SIG-M5 treated with dmso at 0.1 percent for 504 hours (cell line): ENCODE results near the gene CFAP410.
"Not testable (repeated sequence)": the region's sequence is repeated elsewhere in the genome, so short reads cannot be mapped to it uniquely, and the experiment has no call there.

Experiments used
- DNase-seq: peaks from one replicate; lab custom pipeline; 2025; ENCODE audit not compliant: unreplicated experiment; lab: John Stamatoyannopoulos, UW

The CFAP410 gene

GRCh38 chr21:44370027-44370735 lies 31.0 kb upstream of the CFAP410 start:
- DNase-seq: no peak

GRCh38 chr21:44368711-44369446 lies 29.7 kb upstream of the CFAP410 start:
- DNase-seq: no peak

GRCh38 chr21:44366586-44367211 lies 27.5 kb upstream of the CFAP410 start:
- DNase-seq: no peak

DNA sequence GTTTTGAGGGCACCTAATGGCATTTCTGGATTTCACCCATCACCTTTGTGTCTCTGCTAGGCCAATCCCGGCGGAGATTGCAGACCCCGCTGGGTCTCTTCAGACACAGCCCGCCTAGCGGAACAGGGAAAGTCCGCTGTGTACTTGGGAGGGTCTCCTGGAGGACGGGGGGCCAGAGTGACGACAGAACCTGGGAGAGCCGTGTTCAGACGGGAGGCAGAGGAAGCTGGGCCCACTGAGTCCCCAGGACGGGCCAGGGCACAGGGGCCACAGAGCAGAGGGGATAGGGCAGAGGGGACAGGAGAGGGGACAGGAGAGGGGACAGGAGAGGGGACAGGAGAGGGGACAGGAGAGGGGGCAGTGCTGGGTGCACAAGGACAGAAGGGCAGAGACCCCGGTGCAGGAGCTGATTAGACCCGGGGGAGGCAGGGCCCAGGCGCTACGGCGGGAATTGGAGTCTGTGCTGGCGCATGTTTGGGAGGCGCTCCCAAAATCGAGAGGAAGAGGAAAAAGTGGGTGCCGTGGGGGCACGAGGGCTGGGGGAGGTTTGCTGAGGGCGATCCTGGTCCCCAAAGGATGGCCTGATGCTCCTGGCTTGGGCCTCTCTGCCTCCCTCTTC lies 26.9 kb upstream of the CFAP410 start:
- no peak for DNase-seq

GRCh38 chr21:44365251-44365966 lies 26.2 kb upstream of the CFAP410 start:
- DNase-seq: no peak

DNA sequence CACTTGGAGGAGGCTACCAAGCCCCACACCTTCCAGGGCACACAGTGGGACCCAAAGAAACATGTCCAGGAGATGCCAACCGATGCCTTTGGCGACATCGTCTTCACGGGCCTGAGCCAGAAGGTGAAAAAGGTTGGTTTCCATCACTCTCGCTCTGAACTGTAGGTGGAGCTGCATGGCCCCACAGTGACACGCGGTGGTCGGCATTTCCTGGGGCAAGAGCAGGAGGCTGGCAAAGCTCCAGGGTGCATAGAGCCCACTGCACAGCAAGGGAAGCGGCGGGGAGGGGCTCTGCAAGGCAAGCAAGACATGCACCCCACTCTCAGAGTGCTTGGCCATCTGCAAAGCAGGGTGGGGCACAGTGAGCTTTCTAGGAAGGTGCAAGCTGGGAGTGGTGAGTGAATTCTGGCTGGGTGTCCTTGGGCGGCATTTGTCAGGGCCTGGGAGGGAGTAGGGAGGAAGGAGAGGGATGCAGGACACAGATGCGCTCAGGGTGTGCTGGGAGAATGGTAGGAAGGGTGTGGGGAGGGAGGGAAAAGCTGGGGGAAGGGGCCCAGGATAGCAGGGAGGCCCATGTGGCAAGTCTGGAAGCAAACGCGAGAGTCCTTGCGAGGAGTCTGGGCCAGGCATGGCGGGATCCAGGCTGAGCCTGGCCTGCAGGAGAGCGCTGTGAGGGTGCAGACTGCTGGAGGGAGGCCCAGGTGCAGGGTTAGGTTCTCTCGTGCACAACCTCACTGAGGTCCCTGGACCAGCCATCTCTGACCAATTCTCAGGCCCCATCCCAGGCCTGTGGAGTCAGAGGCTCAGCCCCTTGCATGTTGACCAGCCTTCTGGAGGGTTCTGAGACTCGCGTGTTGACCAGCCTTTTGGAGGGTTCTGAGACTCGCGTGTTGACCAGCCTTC lies 25.2 kb upstream of the CFAP410 start:
- DNase-seq: no peak

DNA sequence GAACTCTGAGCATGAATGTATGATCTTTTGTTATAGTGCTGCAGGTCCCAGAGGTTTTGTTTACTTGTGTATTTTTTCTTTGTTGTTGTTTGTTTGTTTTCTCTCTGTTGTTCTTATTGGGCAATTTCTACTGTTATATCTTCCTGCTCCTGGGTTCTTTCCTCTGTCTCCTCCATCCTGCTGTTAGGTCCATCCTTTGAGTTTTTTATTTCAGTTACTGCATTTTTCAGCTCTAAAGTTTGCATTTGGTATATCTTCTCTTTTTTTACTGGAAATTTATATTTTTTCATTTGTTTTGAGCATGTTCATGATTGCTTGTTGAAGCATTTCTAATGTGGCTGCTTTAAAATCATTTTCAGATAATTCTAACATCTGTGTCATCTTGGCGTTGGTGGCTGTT lies 24.1 kb upstream of the CFAP410 start:
- no peak for DNase-seq

- not testable (repeated sequence) for DNase-seq
Measured at GRCh38 chr21:44361903-44362302, 22.7 kb upstream of the CFAP410 start.

DNA sequence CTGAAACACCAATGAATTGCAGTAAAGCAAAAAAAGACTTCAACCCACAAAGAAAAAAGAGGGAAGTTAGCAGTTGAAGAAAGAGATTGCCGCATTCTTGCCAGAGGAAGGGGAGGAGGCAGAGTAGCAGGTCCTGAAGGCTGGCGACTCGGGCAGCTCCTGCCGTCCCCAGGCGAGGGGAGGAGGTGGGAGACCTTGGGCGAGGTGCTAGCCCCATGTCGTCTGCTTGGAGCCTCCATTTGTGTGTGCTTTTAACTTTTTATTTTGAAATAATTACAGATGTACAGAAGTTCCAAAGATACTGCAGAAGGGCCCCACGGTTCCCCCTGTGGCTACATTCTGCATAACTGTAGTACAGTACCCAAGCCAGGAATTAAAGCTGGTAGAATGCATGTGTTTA lies 21.0 kb upstream of the CFAP410 start:
- DNase-seq: peak; percentile 90

- peak; percentile 30 for DNase-seq
Measured at GRCh38 chr21:44359396-44359795, 20.2 kb upstream of the CFAP410 start.

GRCh38 chr21:44357064-44357837 lies 18.1 kb upstream of the CFAP410 start:
- DNase-seq: no peak

- DNase-seq: no peak
Measured at GRCh38 chr21:44356636-44357035, 17.4 kb upstream of the CFAP410 start.

DNA sequence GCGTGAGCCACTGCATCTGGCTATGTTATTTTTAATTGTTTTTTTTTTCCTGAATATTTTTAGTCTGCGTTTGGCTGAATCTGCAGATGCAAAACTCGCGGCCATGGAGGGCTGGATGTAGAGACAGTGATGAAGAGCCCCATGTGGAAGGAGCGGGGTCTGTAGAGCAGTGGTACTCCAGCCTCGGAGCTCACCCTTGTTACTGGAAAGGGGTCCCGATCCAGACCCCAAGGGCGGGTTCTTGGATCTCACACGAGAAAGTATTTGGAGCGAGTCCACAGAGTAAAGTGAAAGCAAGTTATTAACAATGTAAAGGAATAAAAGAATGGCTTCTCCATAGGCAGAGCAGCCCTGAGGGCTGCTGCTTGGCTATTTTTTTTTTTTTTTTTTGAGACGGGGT lies 17.0 kb upstream of the CFAP410 start:
- no peak for DNase-seq

DNA sequence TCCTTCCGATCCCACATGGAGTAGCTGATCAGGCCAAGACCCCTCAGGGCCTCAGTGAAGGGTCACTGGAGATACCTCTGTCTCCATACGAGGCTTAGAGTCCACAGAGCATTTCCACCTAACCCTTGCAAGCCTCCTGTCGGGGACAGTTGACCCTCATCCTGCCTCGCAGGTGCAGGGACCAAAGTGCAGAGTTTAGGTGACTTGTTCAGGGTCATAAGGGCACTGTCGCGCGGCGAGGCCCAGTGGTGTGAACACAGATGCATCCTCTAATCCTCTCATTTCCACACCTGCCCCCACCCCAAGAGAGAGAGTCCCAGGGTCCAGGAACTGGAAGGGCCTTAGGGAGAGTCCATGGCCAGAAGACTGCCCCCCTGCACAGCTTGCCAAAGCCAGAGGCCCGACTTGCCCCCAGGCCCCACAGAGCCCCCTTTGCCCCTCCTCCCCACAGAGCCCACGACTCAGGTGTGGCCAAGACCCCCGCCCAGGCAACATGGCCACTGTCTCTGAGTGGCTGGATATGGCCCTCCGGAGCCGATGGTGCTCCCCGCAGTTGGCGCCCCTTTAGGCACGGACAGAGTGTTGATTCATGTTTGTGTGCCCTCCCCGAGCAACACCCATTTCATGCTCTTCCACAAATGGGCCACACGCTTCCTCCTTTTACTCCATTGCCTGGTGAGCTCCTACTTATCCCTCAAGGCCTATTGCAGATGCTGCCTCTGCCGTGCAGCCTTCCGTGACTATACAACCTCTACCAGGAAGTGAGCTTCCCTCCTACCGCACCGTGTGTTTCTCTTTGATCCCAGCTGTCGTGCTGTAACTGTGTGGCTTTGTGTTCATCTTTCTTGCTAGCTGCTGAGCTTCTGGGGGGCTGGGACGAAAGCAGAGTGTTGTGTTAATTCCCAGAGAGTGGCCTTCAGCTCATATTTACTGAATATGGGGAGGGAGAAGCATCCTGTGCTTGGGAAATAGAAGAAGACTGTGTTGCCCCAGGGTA lies 15.9 kb upstream of the CFAP410 start:
- DNase-seq: peak; percentile 92

GRCh38 chr21:44354001-44354405 lies 14.8 kb upstream of the CFAP410 start:
- peak; percentile 99 for DNase-seq

DNA sequence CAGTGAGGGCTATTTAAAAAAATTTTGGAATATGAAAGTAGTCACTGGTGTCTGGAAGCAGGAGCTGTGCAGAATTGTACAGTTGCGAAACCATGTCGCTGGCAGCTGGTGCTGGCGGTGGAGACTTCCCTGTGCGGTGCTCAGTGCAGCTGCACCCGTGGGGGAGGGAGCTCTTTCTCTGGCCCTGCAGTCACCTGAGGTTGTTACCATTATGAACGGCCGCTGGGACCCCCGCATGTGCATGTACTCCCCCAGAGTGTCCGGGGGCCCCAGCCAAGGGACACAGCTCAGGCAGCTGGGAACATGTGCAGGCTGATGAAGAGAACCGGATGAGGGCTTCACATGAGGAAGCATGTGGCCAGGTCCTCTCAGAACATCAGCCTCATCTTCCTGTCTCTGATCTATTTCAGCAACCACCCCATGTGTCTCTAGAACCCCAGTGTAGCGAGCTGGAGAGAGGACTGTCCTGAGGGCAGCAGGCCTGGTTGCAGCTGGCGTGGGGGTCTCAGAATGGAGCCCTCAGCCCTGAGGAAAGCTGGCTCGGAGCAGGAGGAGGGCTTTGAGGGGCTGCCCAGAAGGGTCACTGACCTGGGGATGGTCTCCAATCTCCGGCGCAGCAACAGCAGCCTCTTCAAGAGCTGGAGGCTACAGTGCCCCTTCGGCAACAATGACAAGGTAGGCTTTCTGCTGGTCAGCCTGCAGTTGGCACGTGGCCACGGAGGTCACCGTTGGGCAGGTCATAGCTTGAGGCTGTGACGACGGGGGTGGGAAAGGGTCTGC lies 14.2 kb upstream of the CFAP410 start, which contains the start of gene TRPM2:
TRPM2 (plus strand) TSS at position 431 of the 780 bp plus-strand sequence; CDS start at position 511, 80 bp downstream.
- DNase-seq: peak; percentile 100

- peak; percentile 66 for DNase-seq
Measured at GRCh38 chr21:44352253-44352860, 13.2 kb upstream of the CFAP410 start.
